Trophoblast cell (in vitro differentiated cells and primary cell): ENCODE measurements around the gene USP47.

Experiments
- DNase-seq, 2 donors: peaks; one replicate each; pipeline ENCODE4 v3.0.0-alpha.2; 2016
- H2AFZ ChIP-seq: 2 replicates; pipeline ENCODE4 v1.6.1; 2013; ENCODE audit warnings: low read length, moderate library complexity, mild to moderate bottlenecking; ENCODE audit not compliant: insufficient read depth, poor library complexity
- H2AK5ac ChIP-seq: 2 replicates; pipeline ENCODE4 v1.6.1; 2013; ENCODE audit warnings: mild to moderate bottlenecking, low read length
- H2BK120ac ChIP-seq: 2 replicates; pipeline ENCODE4 v1.6.1; 2013; ENCODE audit warnings: low read length, mild to moderate bottlenecking, moderate library complexity; ENCODE audit not compliant: insufficient read depth, poor library complexity
- H2BK12ac ChIP-seq: 2 replicates; pipeline ENCODE4 v1.6.1; 2013; ENCODE audit warnings: mild to moderate bottlenecking, low read length, moderate library complexity
- H2BK5ac ChIP-seq: 2 replicates; pipeline ENCODE4 v1.6.1; 2013; ENCODE audit warnings: low read length, low read depth, moderate library complexity, mild to moderate bottlenecking; ENCODE audit not compliant: poor library complexity
- H3K14ac ChIP-seq: 2 replicates; pipeline ENCODE4 v1.6.1; 2013; ENCODE audit warnings: mild to moderate bottlenecking, low read length
- H3K18ac ChIP-seq: 2 replicates; pipeline ENCODE4 v1.6.1; 2013; ENCODE audit warnings: mild to moderate bottlenecking, low read length
- H3K23ac ChIP-seq: 2 replicates; pipeline ENCODE4 v1.6.1; 2013; ENCODE audit warnings: low read length
- H3K27ac ChIP-seq: 2 replicates; pipeline ENCODE4 v1.5.1; 2013; ENCODE audit warnings: low read depth, mild to moderate bottlenecking, inconsistent platforms, low read length, moderate library complexity
- H3K27me3 ChIP-seq: 2 replicates; pipeline ENCODE4 v1.6.1; 2013; ENCODE audit warnings: inconsistent platforms, mild to moderate bottlenecking, low read length, moderate library complexity; ENCODE audit not compliant: insufficient read depth
- H3K36me3 ChIP-seq, 2 experiments: 1 replicate in 1 of 2; 2 replicates in 1 of 2; pipeline ENCODE4 v1.6.1; 2013; ENCODE audit warnings: low read length in 2 of 2, mild to moderate bottlenecking in 2 of 2, moderate library complexity in 1 of 2; ENCODE audit not compliant: insufficient read depth in 2 of 2, control insufficient read depth in 1 of 2
- H3K4ac ChIP-seq: 2 replicates; pipeline ENCODE4 v1.6.1; 2013; ENCODE audit warnings: low read depth, mild to moderate bottlenecking, low read length, moderate library complexity
- H3K4me1 ChIP-seq, 2 experiments: 1 replicate in 1 of 2; 2 replicates in 1 of 2; pipeline ENCODE4 v1.6.1; 2013; ENCODE audit warnings: low read length in 2 of 2, mild to moderate bottlenecking in 2 of 2, moderate library complexity in 1 of 2; ENCODE audit not compliant: insufficient read depth in 2 of 2, control insufficient read depth in 1 of 2
- H3K4me2 ChIP-seq: 2 replicates; pipeline ENCODE4 v1.6.1; 2013; ENCODE audit warnings: inconsistent platforms, mild to moderate bottlenecking, low read length, moderate library complexity
- H3K4me3 ChIP-seq: 2 replicates; pipeline ENCODE4 v1.5.1; 2013; ENCODE audit warnings: mild to moderate bottlenecking, low read depth, low read length, inconsistent platforms
- H3K79me1 ChIP-seq: one replicate; pipeline ENCODE4 v1.6.1; 2013; ENCODE audit warnings: low read length
- H3K79me2 ChIP-seq: 2 replicates; pipeline ENCODE4 v1.6.1; 2013; ENCODE audit warnings: low read length, mild to moderate bottlenecking; ENCODE audit not compliant: control insufficient read depth, insufficient read depth, poor library complexity
- H3K9ac ChIP-seq: 2 replicates; pipeline ENCODE4 v1.6.1; 2013; ENCODE audit warnings: mild to moderate bottlenecking, low read length
- H3K9me3 ChIP-seq: 2 replicates; pipeline ENCODE4 v1.6.1; 2013; ENCODE audit warnings: low read depth, mild to moderate bottlenecking, control low read depth, inconsistent platforms, low read length; ENCODE audit not compliant: insufficient read depth
- H4K12ac ChIP-seq: 2 replicates; pipeline ENCODE4 v1.6.1; 2013; ENCODE audit warnings: low read depth, mild to moderate bottlenecking, low read length, moderate library complexity
- H4K8ac ChIP-seq: 2 replicates; pipeline ENCODE4 v1.6.1; 2013; ENCODE audit warnings: low read depth, mild to moderate bottlenecking, low read length, moderate library complexity
- H4K91ac ChIP-seq: one replicate; pipeline ENCODE4 v1.6.1; 2013; ENCODE audit warnings: low read depth, mild to moderate bottlenecking, low read length, moderate library complexity
- WGBS: extraction: QIAGEN DNeasy Blood & Tissue Kit; methylation state at CpG from one replicate; pipeline ENCODE4 v1.1.7; 2013; ENCODE audit warnings: missing lambda C conversion rate; ENCODE audit not compliant: insufficient read length, insufficient coverage; ENCODE audit errors: extremely low coverage; 5-methylcytosine and 5-hydroxymethylcytosine counted together

USP47 gene

GRCh38 chr11:11969380-11970215 is 127.8 kb downstream of the USP47 start:
- Histone ChIP-seq H3K9me3 (no peaks in the 10 kb centered on the region), H3K4ac (no peak overlapping the region), H4K12ac (no peak overlapping the region), H3K79me2 (no peaks in the 10 kb centered on the region), H3K36me3 (peaks cover 26 to 32% of the 10 kb centered on the region in 2 experiments), H3K27me3 (no peaks in the 10 kb centered on the region), H2BK120ac (no peak overlapping the region), H3K4me1 (peaks cover 11 to 14% of the 10 kb centered on the region in 2 experiments), H2BK5ac (no peak overlapping the region), H3K14ac (no peak overlapping the region), H2AFZ (no peak overlapping the region), H2AK5ac (no peak overlapping the region), H2BK12ac (no peak overlapping the region), H3K23ac (no peak overlapping the region), H3K9ac (no peak overlapping the region), H3K4me2 (no peak overlapping the region), H3K79me1 (no peaks in the 10 kb centered on the region), H3K4me3 (no peak overlapping the region), H4K8ac (no peak overlapping the region), H4K91ac (no peak overlapping the region), H3K18ac (no peak overlapping the region), H3K27ac (no peak overlapping the region)
- WGBS: no CpG with 5 or more reads among the region's 19 CpGs
- no peak for DNase-seq

- Histone ChIP-seq H3K9ac (no peak overlapping the region), H2AFZ (no peak overlapping the region), H3K23ac (no peak overlapping the region), H4K12ac (no peak overlapping the region), H3K4me2 (no peak overlapping the region), H2BK120ac (no peak overlapping the region), H4K8ac (no peak overlapping the region), H3K36me3 (peaks cover 19 to 24% of the 10 kb centered on the region in 2 experiments), H2AK5ac (no peak overlapping the region), H4K91ac (no peak overlapping the region), H3K4ac (no peak overlapping the region), H3K27ac (no peak overlapping the region), H3K9me3 (no peaks in the 10 kb centered on the region), H3K79me2 (no peaks in the 10 kb centered on the region), H3K18ac (no peak overlapping the region), H2BK5ac (no peak overlapping the region), H2BK12ac (no peak overlapping the region), H3K4me1 (peaks cover 11 to 16% of the 10 kb centered on the region in 2 experiments), H3K14ac (no peak overlapping the region), H3K79me1 (no peaks in the 10 kb centered on the region), H3K27me3 (no peaks in the 10 kb centered on the region), H3K4me3 (no peak overlapping the region)
- no CpG with 5 or more reads among the region's 2 CpGs for WGBS
- DNase-seq: no peak
Observed at GRCh38 chr11:11970556-11970955, 128.8 kb downstream of the USP47 start.

- Histone ChIP-seq H4K8ac (no peak overlapping the region), H3K14ac (no peak overlapping the region), H3K4me2 (no peak overlapping the region), H3K27ac (no peak overlapping the region), H4K12ac (no peak overlapping the region), H3K18ac (no peak overlapping the region), H4K91ac (no peak overlapping the region), H3K4ac (no peak overlapping the region), H3K23ac (no peak overlapping the region), H3K79me2 (peaks cover 5% of the 10 kb centered on the region), H2AFZ (no peak overlapping the region), H3K9me3 (no peaks in the 10 kb centered on the region), H3K27me3 (no peaks in the 10 kb centered on the region), H2BK5ac (no peak overlapping the region), H2BK120ac (no peak overlapping the region), H2BK12ac (no peak overlapping the region), H3K79me1 (peaks cover 9% of the 10 kb centered on the region), H2AK5ac (no peak overlapping the region), H3K4me3 (no peak overlapping the region), H3K36me3 (peaks cover 13 to 15% of the 10 kb centered on the region in 2 experiments), H3K9ac (no peak overlapping the region), H3K4me1 (peaks cover 23 to 30% of the 10 kb centered on the region in 2 experiments)
- WGBS: no CpG with 5 or more reads among the region's 5 CpGs
- no peak for DNase-seq
Observed at GRCh38 chr11:11971906-11972547, 130.3 kb downstream of the USP47 start.

- no peak overlapping the region for H3K4ac ChIP-seq
- H4K8ac ChIP-seq: no peak overlapping the region
- no peak overlapping the region for H4K12ac ChIP-seq
- H3K36me3 ChIP-seq: peaks cover 8 to 15% of the 10 kb centered on the region in 2 experiments
- no peak overlapping the region for H3K27ac ChIP-seq
- peaks cover 5% of the 10 kb centered on the region for H3K79me2 ChIP-seq
- H2BK12ac ChIP-seq: no peak overlapping the region
- no peak overlapping the region for H2AFZ ChIP-seq
- H3K4me3 ChIP-seq: no peak overlapping the region
- no peak for DNase-seq
- H3K18ac ChIP-seq: no peak overlapping the region
- H3K27me3 ChIP-seq: no peaks in the 10 kb centered on the region
- H3K4me2 ChIP-seq: no peak overlapping the region
- no peak overlapping the region for H3K14ac ChIP-seq
- no CpG with 5 or more reads among the region's 3 CpGs for WGBS
- H3K23ac ChIP-seq: no peak overlapping the region
- peaks cover 27 to 34% of the 10 kb centered on the region in 2 experiments for H3K4me1 ChIP-seq
- no peak overlapping the region for H2BK5ac ChIP-seq
- H2BK120ac ChIP-seq: no peak overlapping the region
- H3K9me3 ChIP-seq: no peaks in the 10 kb centered on the region
- H4K91ac ChIP-seq: no peak overlapping the region
- H3K9ac ChIP-seq: no peak overlapping the region
- peaks cover 13% of the 10 kb centered on the region for H3K79me1 ChIP-seq
- no peak overlapping the region for H2AK5ac ChIP-seq
Observed at GRCh38 chr11:11972730-11973341, 131.1 kb downstream of the USP47 start.
